Colonic mucosa (tissue), 4 donors: Measurements from ENCODE around the gene TMCO6. TPM values are rescaled to one million over a fixed set of nuclear protein-coding genes. Genes with fewer than 3 reads are reported as not detected.
"Not testable (repeated sequence)": the region's sequence is repeated elsewhere in the genome, so short reads cannot be mapped to it uniquely, and the experiment has no call there.

Source experiments
- DNase-seq: peaks from one replicate; pipeline ENCODE4 v3.0.0-alpha.2; 2020
- H3K27ac ChIP-seq: fragments of 200-600 bp; one replicate; pipeline ENCODE4 v1.8.0; 2021
- H3K27me3 ChIP-seq: fragments of 200-600 bp; one replicate; pipeline ENCODE4 v1.8.0; 2021
- H3K36me3 ChIP-seq: fragments of 200-600 bp; one replicate; pipeline ENCODE4 v1.8.0; 2021
- H3K4me1 ChIP-seq: fragments of 200-600 bp; one replicate; pipeline ENCODE4 v1.8.0; 2021; ENCODE audit warnings: mild to moderate bottlenecking
- H3K4me3 ChIP-seq: fragments of 200-600 bp; one replicate; pipeline ENCODE4 v1.8.0; 2021
- H3K9ac ChIP-seq, 2 donors: one replicate each; pipeline ENCODE4 v1.7.0; 2013; ENCODE audit warnings: control low read depth in 2 of 2, low read depth in 2 of 2, low read length in 2 of 2
- H3K9me3 ChIP-seq: fragments of 200-600 bp; one replicate; pipeline ENCODE4 v1.8.0; 2021
- CTCF ChIP-seq: fragments of 200-600 bp; IDR thresholded peaks from one replicate; pipeline ENCODE4 v1.8.0; 2022; ENCODE audit warnings: antibody characterized with exemption, mild to moderate bottlenecking
- intact Hi-C: fragments of 100-400 bp; cut with DNase I; formaldehyde crosslinking; loops from one replicate; pipeline ENCODE4 v1.14.1; 2022
- total RNA-seq, 2 donors: library from RNA; stranded (reverse); fragmentation: NEBNext Ultra II Directional in 1 of 2; extraction: Animal tissue kit (Norgen Biotek cat#: 25700) in 1 of 2; gene quantifications; one replicate each; pipeline ENCODE4 v1.2.1, GENCODE V29; 2021
- donor health status: healthy.
- donor health status: DM: no; HTN: no; CAD: no.
- donor health status: DM: no; HTN: no; CAD: no.

TMCO6 gene
- total RNA-seq, 2 donors from 2014 or later, result 8.7 to 18.9 TPM

DNA sequence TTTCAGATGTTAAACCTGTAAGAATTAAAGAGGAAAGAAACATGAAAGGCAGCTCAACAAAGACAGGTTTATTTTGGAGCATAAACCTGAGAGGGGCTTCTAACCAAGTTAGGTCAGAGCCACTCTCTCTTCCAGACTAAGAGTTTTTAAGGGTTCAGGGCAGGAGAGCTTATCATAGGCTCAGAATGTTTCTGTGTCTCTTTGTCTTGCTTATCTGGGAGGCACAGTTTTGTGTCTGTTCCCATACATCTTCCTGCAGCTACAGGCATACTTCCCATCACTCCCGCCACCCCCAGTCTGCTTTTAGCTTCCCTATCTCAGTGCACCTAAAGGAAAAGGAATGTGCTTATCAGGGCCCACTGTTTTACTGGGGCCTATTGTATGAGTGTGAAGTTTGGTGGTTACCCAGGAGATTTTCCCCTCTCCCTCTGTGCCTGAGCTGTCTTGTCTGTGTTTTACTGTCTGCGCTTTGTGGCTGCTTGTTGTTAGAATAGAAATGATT, 28.2 kb upstream of the TMCO6 start:
- TF ChIP-seq CTCF, result no peak
- DNase-seq, result no peak
- H3K9me3 ChIP-seq, result no peaks in the 10 kb centered on the region
- peaks cover 6% of the 10 kb centered on the region for H3K4me1 ChIP-seq
- H3K4me3 ChIP-seq, result no peak overlapping the region
- no peak overlapping the region for H3K9ac ChIP-seq
- no peaks in the 10 kb centered on the region for H3K27me3 ChIP-seq
- H3K36me3 ChIP-seq, result no peaks in the 10 kb centered on the region
- intact Hi-C loops, result no loop called here
- no peak overlapping the region for H3K27ac ChIP-seq

DNA sequence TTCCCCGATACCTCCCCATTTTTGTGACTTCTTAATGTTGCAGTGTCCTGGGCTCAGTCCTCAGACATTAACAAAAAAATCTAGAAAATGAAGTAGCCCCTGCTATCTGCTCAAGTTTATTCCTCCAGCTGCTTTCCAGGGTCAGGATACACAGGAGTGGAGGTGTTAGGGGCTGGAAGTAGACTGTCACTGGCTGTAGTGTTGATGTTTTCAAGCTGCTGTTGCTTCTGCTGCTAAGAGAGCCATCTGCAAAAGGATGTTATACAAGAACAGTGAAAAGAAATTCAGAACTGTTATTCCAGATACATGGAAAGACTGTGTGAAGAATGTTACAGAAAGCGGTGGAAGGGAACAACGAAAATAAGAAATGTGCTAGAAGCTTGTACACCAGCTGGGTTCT, 16.9 kb upstream of the TMCO6 start:
- H3K27me3 ChIP-seq, result peaks cover 3% of the 10 kb centered on the region
- no peaks in the 10 kb centered on the region for H3K36me3 ChIP-seq
- H3K9me3 ChIP-seq, result no peaks in the 10 kb centered on the region
- no peaks in the 10 kb centered on the region for H3K4me1 ChIP-seq
- intact Hi-C loops, result no loop called here
- no peak for DNase-seq
- TF ChIP-seq CTCF, result no peak
- no peak overlapping the region for H3K4me3 ChIP-seq
- no peak overlapping the region for H3K27ac ChIP-seq
- H3K9ac ChIP-seq, result no peak overlapping the region

- H3K4me3 ChIP-seq, H3K27ac ChIP-seq, DNase-seq, H3K4me1 ChIP-seq, intact Hi-C loops, H3K9ac ChIP-seq, H3K36me3 ChIP-seq, H3K9me3 ChIP-seq, H3K27me3 ChIP-seq: not testable (repeated sequence)
Observed at GRCh38 chr5:140623061-140623460, 16.2 kb upstream of the TMCO6 start.

- DNase-seq, H3K9me3 ChIP-seq, H3K9ac ChIP-seq, H3K36me3 ChIP-seq, H3K27me3 ChIP-seq, H3K4me3 ChIP-seq, intact Hi-C loops, H3K27ac ChIP-seq, H3K4me1 ChIP-seq: not testable (repeated sequence)
Observed at GRCh38 chr5:140624886-140625285, 14.4 kb upstream of the TMCO6 start.

GRCh38 chr5:140627972-140628371, 11.3 kb upstream of the TMCO6 start:
- TF ChIP-seq CTCF, result no peak
- Histone ChIP-seq H3K9me3 (no peaks in the 10 kb centered on the region), H3K27me3 (no peaks in the 10 kb centered on the region), H3K4me3 (no peak overlapping the region), H3K27ac (no peak overlapping the region), H3K9ac (no peak overlapping the region), H3K4me1 (peaks cover 4% of the 10 kb centered on the region), H3K36me3 (no peaks in the 10 kb centered on the region)
- no peak for DNase-seq
- intact Hi-C loops, result no loop called here

DNA sequence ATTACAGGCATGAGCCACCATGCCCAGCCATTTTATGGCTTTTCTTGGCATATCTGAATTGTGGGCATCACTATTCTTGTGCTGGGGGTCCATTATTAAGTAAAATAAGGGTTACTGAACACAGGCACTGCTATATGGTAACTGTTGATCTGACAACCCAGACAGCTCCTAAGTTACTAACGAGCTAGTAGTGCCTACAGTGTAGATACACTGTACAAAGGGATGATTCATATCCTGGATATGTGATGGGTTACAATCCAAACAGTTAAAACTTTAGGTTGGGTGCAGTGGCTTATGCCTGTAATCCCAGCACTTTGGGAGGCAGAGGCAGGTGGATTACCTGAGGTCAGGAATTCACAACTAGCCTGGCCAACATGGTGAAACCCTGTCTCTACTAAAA, 10.5 kb upstream of the TMCO6 start:
- H3K9me3 ChIP-seq, result no peaks in the 10 kb centered on the region
- no peaks in the 10 kb centered on the region for H3K27me3 ChIP-seq
- peaks cover 4% of the 10 kb centered on the region for H3K4me1 ChIP-seq
- TF ChIP-seq CTCF, result no peak
- no peak overlapping the region for H3K9ac ChIP-seq
- intact Hi-C loops, result no loop called here
- no peak overlapping the region for H3K27ac ChIP-seq
- no peak for DNase-seq
- H3K36me3 ChIP-seq, result no peaks in the 10 kb centered on the region
- no peak overlapping the region for H3K4me3 ChIP-seq
